GM12878 (cell line): Measurements from ENCODE around the gene BUB3. TPM values are rescaled to one million over a fixed set of nuclear protein-coding genes. Genes with fewer than 3 reads are reported as not detected.

Experiments
- ATAC-seq: fragments of 200-7000 bp; cut with Tn5 transposase; 3 replicates; pipeline ENCODE4 v1.9.1; 2020; ENCODE audit warnings: mild to moderate bottlenecking, moderate library complexity
- BruUV-seq: library from RNA; stranded (reverse); fragments of 400-500 nt; replicated peaks from 2 replicates; lab custom pipeline; 2021; lab: Mats Ljungman, UMichigan
- CTCF ChIA-PET: fragments of 300-600 bp; sonication (Branson Sonifier 250); formaldehyde crosslinking; extraction: SDS; loops from one replicate; lab custom pipeline; 2021; ENCODE audit warnings: inconsistent platforms; lab: Yijun Ruan, JAX
- POLR2A ChIA-PET: fragments of 350-600 bp; formaldehyde crosslinking; extraction: SDS; loops from one replicate; lab custom pipeline; 2021; ENCODE audit warnings: inconsistent platforms; lab: Charles Lee
- RAD21 ChIA-PET: fragments of 300-600 bp; sonication (Branson Sonifier 250); formaldehyde crosslinking; loops from one replicate; lab custom pipeline; 2023; ENCODE audit warnings: antibody characterized with exemption; ENCODE audit not compliant: unreplicated experiment; lab: Charles Lee
- SMC1A ChIA-PET: fragments of 300-600 bp; sonication (Branson Sonifier 250); formaldehyde crosslinking; loops from one replicate; lab custom pipeline; 2023; ENCODE audit not compliant: unreplicated experiment, uncharacterized antibody; lab: Charles Lee
- DNase-seq: peaks from one replicate; pipeline ENCODE4 v3.0.0-alpha.2; 2011; ENCODE audit warnings: low read depth, low spot score
- FAIRE-seq: peaks from 3 replicates; lab custom pipeline; 2011; peaks lifted over from hg19 to GRCh38; lab: Jason Lieb, UNC
- H2AFZ ChIP-seq: 2 replicates; pipeline ENCODE4 v1.6.0; 2011; ENCODE audit warnings: low read depth, low read length, control low read depth; ENCODE audit not compliant: control insufficient read depth
- H3K27ac ChIP-seq: 2 replicates; pipeline ENCODE4 v1.5.1; 2011; ENCODE audit warnings: control low read depth; ENCODE audit not compliant: control insufficient read depth, insufficient read depth
- H3K27me3 ChIP-seq, 2 experiments: replicated peaks in 1 of 2; 2 replicates each; pipeline versions ENCODE4 v1.6.0 to v1.6.1; 2011; ENCODE audit warnings: low read length in 1 of 2; ENCODE audit not compliant: control insufficient read depth in 2 of 2, insufficient read depth in 2 of 2
- H3K36me3 ChIP-seq, 2 experiments: 2 replicates each; pipeline ENCODE4 v1.5.1; 2011; ENCODE audit warnings: low read length in 1 of 2; ENCODE audit not compliant: control insufficient read depth in 2 of 2, insufficient read depth in 2 of 2
- H3K4me1 ChIP-seq: 2 replicates; pipeline ENCODE4 v1.6.1; 2011; ENCODE audit warnings: mild to moderate bottlenecking, low read length, moderate library complexity, mixed read lengths; ENCODE audit not compliant: control insufficient read depth, insufficient read depth
- H3K4me2 ChIP-seq: 2 replicates; pipeline ENCODE4 v1.6.0; 2011; ENCODE audit warnings: control low read depth; ENCODE audit not compliant: control insufficient read depth, insufficient read depth
- H3K4me3 ChIP-seq: fragments of 200-600 bp; sonication (generic); 2 replicates; pipeline ENCODE4 v1.5.1; 2016
- H3K79me2 ChIP-seq: 2 replicates; pipeline ENCODE4 v1.6.0; 2011; ENCODE audit warnings: low read length; ENCODE audit not compliant: control insufficient read depth, insufficient read depth
- H3K9ac ChIP-seq: 2 replicates; pipeline ENCODE4 v1.8.0; 2011; ENCODE audit warnings: low read length, control low read depth, mixed read lengths; ENCODE audit not compliant: control insufficient read depth, insufficient read depth
- H3K9me3 ChIP-seq: replicated peaks from 3 replicates; pipeline ENCODE4 v1.5.1; 2011; ENCODE audit warnings: mild to moderate bottlenecking, low read length; ENCODE audit not compliant: control insufficient read depth, insufficient read depth
- H4K20me1 ChIP-seq: 2 replicates; pipeline ENCODE4 v1.6.0; 2011; ENCODE audit not compliant: control insufficient read depth, insufficient read depth
- GATAD2B ChIP-seq: fragments of 450-650 bp; conservative IDR thresholded peaks from 2 replicates; pipeline ENCODE4 v1.6.1; 2017; ENCODE audit warnings: low read depth, mild to moderate bottlenecking, moderate library complexity
- POLR2A ChIP-seq: IDR thresholded peaks from 2 replicates; pipeline ENCODE4 v1.6.1; 2011; ENCODE audit warnings: low read depth, mild to moderate bottlenecking, low read length
- RBBP5 ChIP-seq: fragments of 200-600 bp; sonication (generic); conservative IDR thresholded peaks from 2 replicates; pipeline ENCODE4 v1.6.1; 2016
- RUNX3 ChIP-seq: IDR thresholded peaks from 2 replicates; pipeline ENCODE4 v1.6.1; 2012; ENCODE audit warnings: low read length, inconsistent platforms
- WGBS: methylation state at CpG from one replicate; pipeline ENCODE4 v1.1.6; 2016; ENCODE audit warnings: low lambda C conversion rate; ENCODE audit not compliant: insufficient replicate concordance, insufficient coverage; ENCODE audit errors: missing lambda C conversion rate; 5-methylcytosine and 5-hydroxymethylcytosine counted together
- in situ Hi-C: fragments of 300-500 bp; cut with MboI; formaldehyde crosslinking; loops from 9 replicates; pipeline ENCODE4 v1.14.3; 2018; ENCODE audit warnings: mixed read lengths
- intact Hi-C: fragments of 100-400 bp; cut with micrococcal nuclease; formaldehyde crosslinking; loops from one replicate; pipeline ENCODE4 v1.14.2; 2022; ENCODE audit not compliant: unreplicated experiment
- polyA plus RNA-seq, 11 experiments: library from polyadenylated mRNA; depleted of rRNA in 4 of 11; unstranded in 6 of 11; stranded (reverse) in 5 of 11; fragments of >200 nt; fragmentation: Nextera tagmentation in 4 of 11; fragmentation: Illumina TruSeq in 1 of 11; extraction: Ambion mirVana in 4 of 11; extraction: Trizol in 1 of 11; gene quantifications; 1 replicate in 1 of 11; 2 replicates in 10 of 11; pipeline versions ENCODE4 v1.2.1 to v1.2.3, GENCODE V29; 2011 to 2016; ENCODE audit warnings: inconsistent platforms in 2 of 11, missing spikeins in 2 of 11, low read depth in 1 of 11
- total RNA-seq, 4 experiments: library from RNA; depleted of rRNA in 3 of 4; stranded (reverse); fragments of >200 nt in 3 of 4; fragmentation: Illumina TruSeq in 1 of 4; extraction: Trizol in 1 of 4; gene quantifications; 2 replicates each; pipeline versions ENCODE4 v1.2.1 to v1.2.3, GENCODE V29; 2013 to 2021
- TF ChIP-seq, protein P1 (sequence below): IDR thresholded peaks from 2 replicates; pipeline ENCODE4 v1.6.1; 2012; ENCODE audit warnings: improper control_type of control experiment, low read depth, low read length; ENCODE audit not compliant: insufficient replicate concordance

Gene BUB3
- total and polyA plus RNA-seq, 10 of the 15 experiments (the other 5 are each of a cell fraction or from before 2014, with no cell fraction given) = 260 to 1,126 (median 441) TPM

DNA sequence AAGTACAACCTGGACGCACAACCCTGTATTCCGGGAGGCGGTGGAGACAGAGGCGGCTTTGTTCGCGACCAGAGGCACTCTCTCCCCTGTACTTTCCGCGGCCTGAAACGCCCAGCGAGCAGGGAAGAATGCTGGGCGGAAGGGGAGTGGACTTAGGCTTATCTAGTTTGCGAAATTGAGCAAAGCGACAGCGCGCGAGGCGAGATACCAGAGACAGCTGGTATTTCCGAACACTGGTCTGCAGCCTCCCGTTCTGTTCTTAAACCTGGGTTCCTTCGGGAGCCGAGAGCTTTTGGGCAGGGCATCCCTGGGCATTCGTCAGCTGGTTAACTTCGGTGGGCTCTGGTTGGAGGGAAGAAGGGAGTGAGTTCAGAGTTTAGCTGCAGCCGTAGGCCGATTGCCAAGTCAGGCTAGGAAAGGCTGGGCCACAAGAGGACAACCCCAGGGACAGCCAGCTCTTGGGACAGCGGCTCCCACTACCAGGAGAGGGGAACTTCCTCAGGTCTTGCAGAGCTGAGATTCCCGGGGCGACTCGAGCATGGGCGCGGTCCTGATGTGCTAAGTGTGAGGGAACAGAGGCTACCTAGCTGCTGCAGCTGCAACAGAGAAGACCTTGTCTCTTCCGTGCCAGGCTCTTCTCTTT is 14.6 kb upstream of the BUB3 start:
- ATAC-seq = peak; percentile 6; the same call in 1 of the 3 replicates
- in situ Hi-C loops (no loop called here), intact Hi-C loops (no loop called here)
- POLR2A ChIA-PET = no interaction called here
- Histone ChIP-seq H2AFZ (no peak overlapping the region), H3K4me3 (peak overlapping the region; percentile 61), H3K27ac (no peak overlapping the region; the same call in 1 of the 2 replicates), H4K20me1 (no peaks in the 10 kb centered on the region), H3K79me2 (peaks cover 31% of the 10 kb centered on the region), H3K9me3 (no peaks in the 10 kb centered on the region; the same call in 1 of the 3 replicates), H3K4me1 (peaks cover 4% of the 10 kb centered on the region; the same call in 1 of the 2 replicates), H3K36me3 (no peaks in the 10 kb centered on the region), H3K9ac (peak overlapping the region; percentile 41), H3K4me2 (peak overlapping the region; percentile 95), H3K27me3 (peaks cover 20 to 21% of the 10 kb centered on the region in 2 experiments; a peak in 3 of 4 replicates)
- FAIRE-seq = peak; percentile 54
- no peak for DNase-seq
- SMC1A ChIA-PET = interaction anchor here (0.7 to 1.9 kb wide), 4 partner anchors 96 to 418 kb away, joined by 3 to 10 read pairs (median 4); no protein-coding TSS in a partner anchor
- RAD21 ChIA-PET = interaction anchor here (0.6 to 1.5 kb wide), 3 partner anchors 214 to 419 kb away, joined by 4 to 7 read pairs (median 5); no protein-coding TSS in a partner anchor
- CTCF ChIA-PET = interaction anchor here (0.6 to 3.4 kb wide), 7 partner anchors 14 to 423 kb away, joined by 3 to 16 read pairs (median 4); partner anchors contain the start of gene BUB3
- no TSS peak for BruUV-seq
- 32% methylated on average over 32 of the region's 32 CpGs for WGBS
- TF ChIP-seq RBBP5 = no peak
- 0 out of 2 replicates have a peak, but pooled peaks have one; percentile 23 for TF ChIP-seq POLR2A

DNA sequence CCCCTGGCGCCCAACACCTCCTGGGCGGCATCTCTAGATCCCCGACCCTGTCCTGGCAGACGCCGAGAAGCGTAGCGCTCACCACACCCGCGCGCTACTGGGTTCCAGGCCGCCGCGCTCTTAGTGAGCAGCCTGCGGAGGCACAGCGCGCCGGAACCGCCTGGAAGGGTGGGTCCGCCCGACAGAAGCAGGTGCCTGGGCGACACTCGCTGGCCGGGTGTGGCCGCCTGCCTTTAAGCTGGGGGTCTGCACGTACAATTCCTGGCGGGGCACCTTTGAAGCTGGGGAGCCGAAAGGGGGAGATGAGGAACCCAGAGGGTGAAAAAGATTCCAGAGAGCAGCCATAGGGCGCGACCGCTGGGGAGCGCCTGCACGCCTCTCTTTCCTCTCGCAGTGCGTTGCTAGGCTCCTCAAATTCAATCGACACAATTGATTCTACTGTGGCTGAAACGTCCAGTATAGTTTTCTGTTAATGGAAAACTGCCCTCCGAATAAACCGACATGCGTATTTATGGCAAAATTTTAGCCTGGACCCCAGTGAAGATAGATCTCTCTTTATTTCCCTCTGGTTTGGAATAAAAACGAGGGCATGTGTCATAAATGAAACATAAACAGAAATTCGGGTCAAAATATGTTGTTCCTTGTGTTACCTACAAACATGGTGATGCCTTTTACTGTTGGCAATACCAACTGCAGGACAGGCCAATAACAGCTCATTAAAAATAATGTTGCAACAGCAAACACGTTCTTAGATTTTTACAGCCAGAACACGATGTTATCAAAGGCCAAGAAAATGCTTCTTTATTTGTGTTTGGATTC is 13.8 kb upstream of the BUB3 start:
- SMC1A ChIA-PET = interaction anchor here (1.5 to 1.9 kb wide), 3 partner anchors 97 to 418 kb away, joined by 3 to 10 read pairs (median 6); no protein-coding TSS in a partner anchor
- TF ChIP-seq GATAD2B = no peak
- TF ChIP-seq, protein P1, sequence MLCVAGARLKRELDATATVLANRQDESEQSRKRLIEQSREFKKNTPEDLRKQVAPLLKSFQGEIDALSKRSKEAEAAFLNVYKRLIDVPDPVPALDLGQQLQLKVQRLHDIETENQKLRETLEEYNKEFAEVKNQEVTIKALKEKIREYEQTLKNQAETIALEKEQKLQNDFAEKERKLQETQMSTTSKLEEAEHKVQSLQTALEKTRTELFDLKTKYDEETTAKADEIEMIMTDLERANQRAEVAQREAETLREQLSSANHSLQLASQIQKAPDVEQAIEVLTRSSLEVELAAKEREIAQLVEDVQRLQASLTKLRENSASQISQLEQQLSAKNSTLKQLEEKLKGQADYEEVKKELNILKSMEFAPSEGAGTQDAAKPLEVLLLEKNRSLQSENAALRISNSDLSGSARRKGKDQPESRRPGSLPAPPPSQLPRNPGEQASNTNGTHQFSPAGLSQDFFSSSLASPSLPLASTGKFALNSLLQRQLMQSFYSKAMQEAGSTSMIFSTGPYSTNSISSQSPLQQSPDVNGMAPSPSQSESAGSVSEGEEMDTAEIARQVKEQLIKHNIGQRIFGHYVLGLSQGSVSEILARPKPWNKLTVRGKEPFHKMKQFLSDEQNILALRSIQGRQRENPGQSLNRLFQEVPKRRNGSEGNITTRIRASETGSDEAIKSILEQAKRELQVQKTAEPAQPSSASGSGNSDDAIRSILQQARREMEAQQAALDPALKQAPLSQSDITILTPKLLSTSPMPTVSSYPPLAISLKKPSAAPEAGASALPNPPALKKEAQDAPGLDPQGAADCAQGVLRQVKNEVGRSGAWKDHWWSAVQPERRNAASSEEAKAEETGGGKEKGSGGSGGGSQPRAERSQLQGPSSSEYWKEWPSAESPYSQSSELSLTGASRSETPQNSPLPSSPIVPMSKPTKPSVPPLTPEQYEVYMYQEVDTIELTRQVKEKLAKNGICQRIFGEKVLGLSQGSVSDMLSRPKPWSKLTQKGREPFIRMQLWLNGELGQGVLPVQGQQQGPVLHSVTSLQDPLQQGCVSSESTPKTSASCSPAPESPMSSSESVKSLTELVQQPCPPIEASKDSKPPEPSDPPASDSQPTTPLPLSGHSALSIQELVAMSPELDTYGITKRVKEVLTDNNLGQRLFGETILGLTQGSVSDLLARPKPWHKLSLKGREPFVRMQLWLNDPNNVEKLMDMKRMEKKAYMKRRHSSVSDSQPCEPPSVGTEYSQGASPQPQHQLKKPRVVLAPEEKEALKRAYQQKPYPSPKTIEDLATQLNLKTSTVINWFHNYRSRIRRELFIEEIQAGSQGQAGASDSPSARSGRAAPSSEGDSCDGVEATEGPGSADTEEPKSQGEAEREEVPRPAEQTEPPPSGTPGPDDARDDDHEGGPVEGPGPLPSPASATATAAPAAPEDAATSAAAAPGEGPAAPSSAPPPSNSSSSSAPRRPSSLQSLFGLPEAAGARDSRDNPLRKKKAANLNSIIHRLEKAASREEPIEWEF = no peak
- no peak for TF ChIP-seq RUNX3

More for the DNA sequence above, 13.8 kb upstream of the BUB3 start:
- no peak for FAIRE-seq
- no peak overlapping the region for H3K27ac ChIP-seq
- in situ Hi-C loops = no loop called here
- H4K20me1 ChIP-seq = no peaks in the 10 kb centered on the region
- H3K9ac ChIP-seq = no peak overlapping the region
- H3K27me3 ChIP-seq = peaks cover 25 to 26% of the 10 kb centered on the region in 2 experiments; a peak in 3 of 4 replicates
- ChIA-PET RAD21 (interaction anchor here (1.2 to 1.5 kb wide), 2 partner anchors 14 to 240 kb away, joined by 3 to 7 read pairs; partner anchors contain the start of gene BUB3), POLR2A (interaction anchor here (1.0 kb wide), 1 partner anchor 14 kb away, joined by 4 read pairs; the partner anchor contains the start of gene BUB3), CTCF (interaction anchor here (1.3 to 3.4 kb wide), 4 partner anchors 14 to 418 kb away, joined by 4 to 16 read pairs (median 6); partner anchors contain the start of gene BUB3)
- no peaks in the 10 kb centered on the region; the same call in 1 of the 3 replicates for H3K9me3 ChIP-seq
- no peak for DNase-seq
- peak overlapping the region; percentile 95 for H3K4me2 ChIP-seq
- H3K4me1 ChIP-seq = peaks cover 4% of the 10 kb centered on the region; the same call in 1 of the 2 replicates
- WGBS = 24% methylated on average over 39 of the region's 43 CpGs
- intact Hi-C loops = no loop called here
- H2AFZ ChIP-seq = no peak overlapping the region
- H3K79me2 ChIP-seq = peaks cover 31% of the 10 kb centered on the region
- H3K36me3 ChIP-seq = no peaks in the 10 kb centered on the region
- BruUV-seq = no TSS peak
- H3K4me3 ChIP-seq = peak overlapping the region; percentile 61
- ATAC-seq = peak; percentile 48
